Measurements from ENCODE around the gene RNASEH2B.
A peak's percentile ranks its signal among the peaks of the same experiment; 100 is the strongest.

Gene RNASEH2B

DNA sequence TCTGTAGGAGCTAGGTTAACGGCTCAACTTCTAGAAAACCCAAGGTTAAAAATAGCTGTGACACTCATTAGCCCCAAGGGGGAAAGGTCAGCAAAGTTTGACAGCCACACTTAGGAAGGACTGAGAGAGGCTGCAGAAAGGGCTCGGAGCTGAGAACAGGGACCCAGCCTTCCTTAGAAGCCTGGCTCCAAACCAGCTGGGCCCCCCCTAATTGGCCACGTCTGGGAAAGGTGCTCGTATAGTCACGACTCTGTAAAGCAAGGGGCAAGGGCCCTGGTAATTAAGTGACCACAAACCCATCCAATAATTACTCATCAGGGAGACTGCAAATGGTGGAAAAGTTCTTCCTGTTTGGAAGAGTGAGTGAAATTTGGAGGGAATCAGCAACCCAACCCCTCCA, 90.5 kb downstream of the RNASEH2B start:
- TF ChIP-seq, protein P1, sequence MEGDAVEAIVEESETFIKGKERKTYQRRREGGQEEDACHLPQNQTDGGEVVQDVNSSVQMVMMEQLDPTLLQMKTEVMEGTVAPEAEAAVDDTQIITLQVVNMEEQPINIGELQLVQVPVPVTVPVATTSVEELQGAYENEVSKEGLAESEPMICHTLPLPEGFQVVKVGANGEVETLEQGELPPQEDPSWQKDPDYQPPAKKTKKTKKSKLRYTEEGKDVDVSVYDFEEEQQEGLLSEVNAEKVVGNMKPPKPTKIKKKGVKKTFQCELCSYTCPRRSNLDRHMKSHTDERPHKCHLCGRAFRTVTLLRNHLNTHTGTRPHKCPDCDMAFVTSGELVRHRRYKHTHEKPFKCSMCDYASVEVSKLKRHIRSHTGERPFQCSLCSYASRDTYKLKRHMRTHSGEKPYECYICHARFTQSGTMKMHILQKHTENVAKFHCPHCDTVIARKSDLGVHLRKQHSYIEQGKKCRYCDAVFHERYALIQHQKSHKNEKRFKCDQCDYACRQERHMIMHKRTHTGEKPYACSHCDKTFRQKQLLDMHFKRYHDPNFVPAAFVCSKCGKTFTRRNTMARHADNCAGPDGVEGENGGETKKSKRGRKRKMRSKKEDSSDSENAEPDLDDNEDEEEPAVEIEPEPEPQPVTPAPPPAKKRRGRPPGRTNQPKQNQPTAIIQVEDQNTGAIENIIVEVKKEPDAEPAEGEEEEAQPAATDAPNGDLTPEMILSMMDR (conservative IDR thresholded peaks at IDR 0.05; ENCODE audit: low read depth, low read length) = no peak
- DNase-seq (ENCODE audit: low read depth) = no peak
- no peak overlapping the region for H3K4me3 ChIP-seq (ENCODE audit: low read depth, low read length)

DNA sequence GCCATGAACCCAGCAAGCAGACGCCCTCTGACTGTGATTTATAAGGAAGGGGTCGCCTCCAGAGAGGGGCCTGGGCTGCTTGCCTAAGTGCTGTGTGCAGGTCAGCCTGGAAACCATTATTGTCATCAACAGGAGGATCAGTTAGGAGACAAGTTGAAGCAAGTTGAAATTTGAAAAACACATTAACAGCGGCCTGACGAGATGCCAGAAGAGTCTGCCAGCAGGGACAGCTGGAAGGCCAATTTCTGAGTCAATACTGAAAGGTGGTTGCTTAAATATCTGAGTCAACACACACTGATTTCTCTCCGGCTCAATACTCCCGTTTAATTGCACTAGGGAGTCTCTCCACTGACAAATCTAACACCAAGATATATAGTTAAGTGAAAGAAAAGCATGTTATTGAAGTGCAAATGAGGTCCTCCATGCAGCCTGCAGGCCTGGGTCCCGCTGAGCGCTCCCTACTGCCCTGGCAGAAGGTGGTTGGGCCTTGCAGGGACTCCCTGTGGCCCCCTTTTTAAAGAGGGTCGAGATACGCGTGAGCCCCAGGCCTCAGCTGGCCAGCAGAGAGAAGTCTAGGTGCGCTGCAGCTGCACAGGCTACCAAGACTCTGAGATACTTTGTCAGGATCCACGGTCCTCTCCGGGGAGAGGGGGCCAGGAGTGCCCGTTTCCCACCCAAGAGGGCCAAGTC, 91.1 kb downstream of the RNASEH2B start:
- TF ChIP-seq, protein P1 (conservative IDR thresholded peaks at IDR 0.05; ENCODE audit: low read depth, low read length) = no peak
- H3K4me3 ChIP-seq (ENCODE audit: low read depth, low read length) = no peak overlapping the region
- DNase-seq (ENCODE audit: low read depth) = peak; percentile 26

DNA sequence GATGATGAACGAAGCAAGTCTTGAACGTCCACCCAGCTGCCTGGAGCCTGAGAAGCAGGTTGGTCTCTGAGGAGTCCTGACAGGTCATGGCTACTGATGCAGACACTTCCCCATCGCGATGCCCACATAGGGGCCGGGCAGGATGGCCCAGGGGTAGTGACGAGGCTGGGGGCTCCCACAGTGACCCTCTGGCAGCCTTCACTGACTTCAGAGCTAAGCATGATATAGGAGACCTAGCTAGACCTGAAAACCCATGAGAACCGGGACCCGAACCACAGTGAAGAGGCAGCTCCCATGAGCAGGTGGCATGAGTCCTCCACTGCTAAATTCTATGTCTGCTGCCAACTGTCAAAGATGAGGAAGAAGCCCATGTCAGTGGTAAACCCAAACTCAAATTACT, 91.7 kb downstream of the RNASEH2B start:
- H3K4me3 ChIP-seq (ENCODE audit: low read depth, low read length) = no peak overlapping the region
- TF ChIP-seq, protein P1 (conservative IDR thresholded peaks at IDR 0.05; ENCODE audit: low read depth, low read length) = no peak
- no peak for DNase-seq (ENCODE audit: low read depth)

DNA sequence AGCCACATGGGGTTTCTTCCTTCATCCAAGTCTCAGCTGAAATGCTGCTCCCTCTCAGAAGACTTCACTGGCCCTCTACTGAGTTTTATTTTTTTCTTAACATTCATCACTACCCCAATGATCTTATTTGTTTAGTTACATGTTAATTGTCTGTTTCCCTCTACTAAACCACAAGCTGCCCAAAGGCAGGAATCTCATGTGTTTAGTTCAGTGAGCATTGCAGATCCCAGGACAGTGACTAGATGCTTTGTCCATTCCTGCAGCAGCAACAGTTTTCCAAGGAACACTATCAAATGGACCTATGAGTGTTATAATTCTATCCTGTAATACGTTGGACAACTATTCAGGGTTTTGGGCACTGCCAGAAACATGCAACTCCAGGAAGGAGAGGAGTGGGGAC, 93.1 kb downstream of the RNASEH2B start:
- no peak overlapping the region for H3K4me3 ChIP-seq (ENCODE audit: low read depth, low read length)
- no peak for DNase-seq (ENCODE audit: low read depth)
- TF ChIP-seq, protein P1 (conservative IDR thresholded peaks at IDR 0.05; ENCODE audit: low read depth, low read length) = no peak

DNA sequence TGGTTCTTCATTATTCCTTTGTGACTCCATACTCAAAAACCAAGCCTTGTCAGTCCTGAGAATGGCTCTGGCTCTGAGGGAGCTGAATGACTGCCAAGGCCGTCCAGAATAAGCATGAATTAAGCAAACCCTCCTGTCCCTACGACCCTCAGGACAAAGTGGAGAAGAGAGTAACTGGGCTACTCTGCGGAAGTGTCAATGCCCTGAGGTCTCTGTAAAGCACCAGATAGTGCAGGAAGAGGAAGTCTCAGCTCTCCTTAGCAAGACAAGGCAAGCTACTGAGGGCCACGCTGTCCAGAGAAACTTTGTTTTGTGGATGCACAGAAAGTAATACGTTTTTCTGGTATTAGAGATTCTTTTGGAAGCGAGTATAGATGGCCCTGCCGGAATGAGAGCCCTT, 94.1 kb downstream of the RNASEH2B start:
- H3K4me3 ChIP-seq (ENCODE audit: low read depth, low read length) = no peak overlapping the region
- DNase-seq (ENCODE audit: low read depth) = no peak
- TF ChIP-seq, protein P1 (conservative IDR thresholded peaks at IDR 0.05; ENCODE audit: low read depth, low read length) = no peak

- TF ChIP-seq, protein P1 (conservative IDR thresholded peaks at IDR 0.05; ENCODE audit: low read depth, low read length) = no peak
- DNase-seq (ENCODE audit: low read depth) = no peak
- H3K4me3 ChIP-seq (ENCODE audit: low read depth, low read length) = no peak overlapping the region
Observed at GRCh38 chr13:51004111-51004865, 94.7 kb downstream of the RNASEH2B start.

Data from choroid plexus epithelial cell (primary cell).